ENCODE results near the gene ROR1.

GRCh38 chr1:63987628-63988024 lies 213.8 kb downstream of the ROR1 start:
- TF ChIP-seq CTCF (conservative IDR thresholded peaks at IDR 0.05 in 1 of 2, IDR thresholded peaks at IDR 0.05 in 1 of 2; ENCODE audit: low read depth in 1 of 2, low read length in 2 of 2) (no peak), EZH2 (IDR thresholded peaks at IDR 0.05; ENCODE audit: low read length, missing control alignments) (no peak)
